GM18951 (cell line): Measurements from ENCODE around the gene MVB12B.

ENCODE experiments used
- POLR2A ChIP-seq: IDR thresholded peaks from 4 replicates; pipeline ENCODE4 v1.6.1; 2011; ENCODE audit warnings: mild to moderate bottlenecking; ENCODE audit not compliant: insufficient read length, insufficient read depth; ENCODE audit errors: extremely low read depth
- in situ Hi-C: fragments of 300-500 bp; cut with MboI; formaldehyde crosslinking; loops from one replicate; pipeline ENCODE4 v1.12.0; 2022; ENCODE audit warnings: low sequenced_read_pairs, mixed read lengths, inconsistent platforms; ENCODE audit not compliant: unreplicated experiment

MVB12B gene

DNA sequence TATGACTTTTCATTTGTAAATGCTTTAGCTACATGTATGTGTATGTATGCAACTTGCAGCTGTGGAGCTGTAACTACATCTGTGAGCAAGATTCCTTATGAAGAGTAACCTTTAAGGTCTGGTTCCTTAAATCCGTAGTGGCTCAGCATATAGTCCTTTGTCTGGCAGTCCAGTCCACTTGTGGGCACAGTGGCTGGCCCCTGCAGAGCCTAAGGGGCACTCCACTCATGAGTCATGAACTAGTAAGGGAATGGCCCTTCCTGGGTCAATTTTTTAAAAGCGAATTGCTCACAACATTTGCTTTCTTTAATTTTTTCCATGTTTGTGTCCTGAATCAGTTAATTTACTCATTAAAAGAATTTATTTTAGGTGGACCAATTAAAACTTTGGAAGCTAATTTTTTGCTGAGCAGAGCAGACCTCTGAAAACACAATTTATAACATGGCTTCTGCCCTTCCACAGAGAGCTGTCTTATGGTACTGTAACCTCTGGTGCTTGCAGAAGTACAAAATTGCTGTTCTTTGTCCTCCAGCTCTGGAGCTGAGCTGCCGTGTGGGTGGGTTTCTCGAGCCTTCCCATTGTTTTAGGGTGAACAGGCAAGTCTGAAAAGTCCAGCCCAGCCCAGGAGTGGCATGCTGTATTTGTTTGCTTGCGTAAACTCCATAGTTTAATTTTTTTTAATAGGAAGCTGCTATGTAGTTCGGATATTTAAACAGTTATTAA is 110.1 kb downstream of the MVB12B start:
- in situ Hi-C loops: no loop called here
- no peak for TF ChIP-seq POLR2A

GRCh38 chr9:126437268-126437666 is 110.6 kb downstream of the MVB12B start:
- TF ChIP-seq POLR2A: no peak

DNA sequence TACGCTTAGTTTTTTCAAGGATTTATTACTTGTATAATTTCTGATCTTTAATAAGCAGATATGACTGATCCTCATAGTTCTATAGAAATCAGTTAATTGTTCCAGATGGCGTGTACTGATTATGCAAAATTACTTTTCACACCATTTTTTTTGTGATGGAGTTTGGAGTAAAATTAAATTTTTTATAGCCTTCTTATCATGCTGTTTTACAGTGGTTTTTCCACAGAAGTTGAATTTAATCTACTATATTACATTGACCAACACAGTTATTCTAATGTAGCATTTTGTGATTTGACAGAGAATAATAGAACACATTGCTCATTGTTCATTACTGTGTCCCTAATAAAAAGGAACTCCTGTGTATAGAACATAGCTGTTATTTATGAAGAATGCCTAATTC is 111.1 kb downstream of the MVB12B start:
- TF ChIP-seq POLR2A: no peak
- in situ Hi-C loops: no loop called here

More at GRCh38 chr9:126437268-126437666, 110.6 kb downstream of the MVB12B start:
- in situ Hi-C loops: no loop called here

GRCh38 chr9:126438741-126439401 is 112.2 kb downstream of the MVB12B start:
- in situ Hi-C loops: no loop called here
- TF ChIP-seq POLR2A: no peak

GRCh38 chr9:126439402-126439765 is 112.8 kb downstream of the MVB12B start:
- in situ Hi-C loops: no loop called here
- TF ChIP-seq POLR2A: no peak

DNA sequence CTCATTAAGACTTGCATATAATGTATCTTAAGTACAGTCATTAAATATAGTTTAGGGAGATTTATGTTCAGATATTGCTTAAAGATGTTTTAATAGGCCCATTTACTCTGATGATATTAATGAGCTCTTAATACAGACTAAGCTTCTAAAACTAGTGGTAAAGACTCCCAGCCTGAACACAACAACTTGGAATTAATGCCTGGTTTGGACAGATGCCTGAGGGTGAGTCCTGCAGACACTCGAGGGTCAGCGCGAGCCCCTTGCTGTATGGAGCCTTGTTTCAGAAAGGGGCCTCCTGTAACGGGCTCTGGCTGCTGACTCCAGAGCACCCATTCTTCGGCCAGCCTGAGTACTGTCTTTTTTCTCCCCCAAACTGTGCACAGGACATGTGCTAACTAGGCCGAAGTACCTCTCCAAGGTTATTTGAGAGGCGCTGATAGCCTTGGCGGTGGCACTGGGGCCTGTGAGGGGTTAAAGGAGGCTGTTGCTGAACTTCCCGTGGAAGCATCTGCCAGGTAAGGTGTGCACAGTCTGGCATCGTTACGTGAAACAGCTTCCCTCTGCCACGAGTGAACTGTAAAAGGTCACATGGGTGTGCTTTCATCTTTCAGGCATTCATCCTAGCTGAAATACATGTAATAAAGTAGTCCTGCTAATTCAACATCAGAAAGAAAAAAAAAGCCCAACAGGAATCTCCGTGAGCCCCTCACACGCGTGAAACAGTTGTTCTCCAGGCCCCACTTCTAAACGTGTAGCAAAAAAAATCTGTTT is 113.4 kb downstream of the MVB12B start:
- in situ Hi-C loops: no loop called here
- TF ChIP-seq POLR2A: no peak

- in situ Hi-C loops: no loop called here
- no peak for TF ChIP-seq POLR2A
Observed at GRCh38 chr9:126440940-126441339, 114.3 kb downstream of the MVB12B start.

DNA sequence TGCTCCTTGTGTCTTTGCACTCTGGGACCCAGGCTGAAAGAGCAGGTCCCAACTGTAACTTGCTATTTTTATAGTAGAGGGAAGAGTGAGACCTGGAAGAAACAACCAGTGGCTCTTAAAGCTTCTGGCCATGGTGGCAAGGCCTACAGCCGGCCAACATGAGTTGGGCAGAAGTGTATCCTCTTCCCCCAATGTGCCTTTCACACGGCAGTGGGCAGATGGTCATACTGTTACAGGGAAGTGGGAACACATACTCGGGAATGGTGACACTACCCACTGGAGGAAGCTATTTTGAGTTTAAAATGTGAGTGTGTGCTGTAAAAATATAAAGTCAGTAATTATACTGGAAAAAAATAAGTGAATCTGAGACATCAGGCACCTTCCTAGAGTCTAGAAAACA is 116.0 kb downstream of the MVB12B start:
- in situ Hi-C loops: no loop called here
- no peak for TF ChIP-seq POLR2A

DNA sequence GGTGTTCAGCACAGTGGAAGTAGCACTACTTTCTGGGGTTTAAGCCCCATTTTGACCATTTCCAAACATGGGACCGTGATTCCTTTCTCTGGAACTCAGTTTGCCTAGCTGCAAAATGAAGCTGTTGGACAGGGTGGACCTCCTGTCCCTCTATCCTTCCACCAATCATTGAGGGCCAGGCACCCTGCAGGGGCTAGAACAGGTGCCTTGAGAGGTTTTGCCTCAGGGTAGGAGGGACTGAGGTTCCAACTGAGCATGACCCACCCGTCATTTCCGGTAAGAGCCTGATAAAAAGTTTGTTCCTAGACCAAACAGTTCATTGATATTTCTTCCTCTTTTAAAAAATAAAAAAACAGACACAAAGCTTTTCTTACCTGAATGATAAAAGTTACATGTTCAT is 116.5 kb downstream of the MVB12B start:
- TF ChIP-seq POLR2A: no peak
- in situ Hi-C loops: no loop called here

GRCh38 chr9:126448136-126448535 is 121.5 kb downstream of the MVB12B start:
- TF ChIP-seq POLR2A: no peak
- in situ Hi-C loops: no loop called here

- in situ Hi-C loops: no loop called here
- no peak for TF ChIP-seq POLR2A
Observed at GRCh38 chr9:126448865-126449577, 122.4 kb downstream of the MVB12B start.

DNA sequence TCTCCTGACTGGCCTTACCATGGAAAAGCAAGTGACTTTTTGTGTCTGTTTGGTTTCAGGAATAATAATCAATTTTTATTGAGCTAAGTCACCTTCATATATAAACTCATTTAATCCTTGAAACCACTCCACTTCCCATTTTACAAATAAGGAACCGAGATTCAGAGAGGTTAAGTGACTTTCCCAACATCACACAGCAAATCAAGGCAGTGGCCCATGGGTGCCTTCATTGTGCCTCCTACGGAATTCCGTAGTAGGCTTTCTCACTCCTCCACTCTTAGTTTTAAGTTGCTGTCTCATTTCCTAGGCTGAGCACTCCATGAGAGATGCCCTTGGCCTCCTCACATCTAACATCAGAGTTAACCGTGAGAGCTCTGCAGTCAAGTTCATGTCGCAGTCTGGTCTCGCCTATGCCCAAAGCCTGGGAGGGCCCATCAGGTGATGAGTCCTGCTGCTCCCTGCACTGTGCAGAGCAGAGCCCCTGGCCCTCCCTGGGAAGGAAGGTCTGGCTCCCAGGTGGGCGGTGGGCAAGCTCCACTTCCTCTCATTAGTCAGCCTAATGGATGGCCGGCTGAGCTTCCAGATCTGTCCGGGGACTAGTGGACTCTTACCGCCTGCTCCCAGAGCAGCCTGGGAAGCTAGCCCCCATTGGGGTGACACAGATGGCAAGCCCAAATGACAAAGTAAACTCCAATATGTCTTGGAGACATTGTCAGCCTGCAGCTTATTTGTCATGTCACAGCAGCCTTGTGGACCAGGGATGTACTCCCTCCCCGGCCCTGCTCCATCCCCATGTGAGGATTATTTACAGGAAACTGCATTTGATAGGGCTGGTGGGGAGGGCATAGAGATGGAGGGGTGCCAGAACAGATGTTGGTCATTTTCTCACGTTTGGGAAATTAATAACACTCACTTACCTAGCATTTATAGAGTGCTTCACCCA is 123.4 kb downstream of the MVB12B start:
- no peak for TF ChIP-seq POLR2A
- in situ Hi-C loops: no loop called here
